HepG2 (cell line): ENCODE results near the gene ETV6. TPM values are rescaled to one million over a fixed set of nuclear protein-coding genes. Genes with fewer than 3 reads are reported as not detected.
A peak's percentile ranks its signal among the peaks of the same experiment; 100 is the strongest.

Source experiments
- ATAC-seq: fragments of 200-7000 bp; cut with Tn5 transposase; 3 replicates; pipeline ENCODE4 v1.9.1; 2020; ENCODE audit warnings: mild to moderate bottlenecking, moderate library complexity
- BruUV-seq: library from RNA; stranded (reverse); fragments of 400-500 nt; replicated peaks from 2 replicates; lab custom pipeline; 2021; lab: Mats Ljungman, UMichigan
- CTCF ChIA-PET: fragments of 300-600 bp; formaldehyde crosslinking; extraction: SDS; loops from one replicate; lab custom pipeline; 2021; ENCODE audit warnings: low total read pairs, inconsistent platforms, low intra/inter-chr PET ratio; lab: Yijun Ruan, JAX
- POLR2A ChIA-PET: fragments of 350-600 bp; sonication (Branson Sonifier 250); formaldehyde crosslinking; loops from one replicate; lab custom pipeline; 2020; ENCODE audit warnings: antibody characterized with exemption, inconsistent platforms; lab: Yijun Ruan, JAX
- DNase-seq: peaks from one replicate; pipeline ENCODE4 v3.0.0-alpha.2; 2015; ENCODE audit warnings: low spot score
- FAIRE-seq: peaks from 3 replicates; lab custom pipeline; 2011; peaks lifted over from hg19 to GRCh38; lab: Jason Lieb, UNC
- H2AFZ ChIP-seq: one replicate; pipeline ENCODE4 v1.6.1; 2011; ENCODE audit warnings: low read length, inconsistent platforms
- H3K27ac ChIP-seq: fragments of 300-600 bp; 3 replicates; pipeline ENCODE4 v1.8.0; 2011; ENCODE audit warnings: mixed run types, mild to moderate bottlenecking, mixed read lengths, low read length, inconsistent platforms; ENCODE audit not compliant: insufficient read depth; ENCODE audit errors: extremely low read length
- H3K27me3 ChIP-seq, 2 experiments: fragments of 200-600 bp in 1 of 2; 2 replicates in 1 of 2; 3 replicates in 1 of 2; pipeline versions ENCODE4 v1.6.0 to v1.8.0; 2011; ENCODE audit warnings: low read length in 2 of 2, mild to moderate bottlenecking in 2 of 2, moderate library complexity in 2 of 2, inconsistent platforms in 1 of 2; ENCODE audit not compliant: insufficient read depth in 2 of 2, control insufficient read depth in 1 of 2
- H3K36me3 ChIP-seq, 2 experiments: fragments of 200-600 bp in 1 of 2; replicated peaks in 1 of 2; 2 replicates in 1 of 2; 3 replicates in 1 of 2; pipeline versions ENCODE4 v1.5.1 to v1.8.0; 2011; ENCODE audit warnings: low read length in 2 of 2, inconsistent platforms in 1 of 2; ENCODE audit not compliant: insufficient read depth in 2 of 2, control insufficient read depth in 1 of 2
- H3K4me1 ChIP-seq: 2 replicates; pipeline ENCODE4 v1.5.1; 2012; ENCODE audit warnings: low read length, inconsistent platforms; ENCODE audit not compliant: insufficient read depth
- H3K4me2 ChIP-seq: 2 replicates; pipeline ENCODE4 v1.6.0; 2011; ENCODE audit warnings: low read depth, low read length, inconsistent platforms
- H3K4me3 ChIP-seq, 3 experiments: fragments of 200-600 bp in 1 of 3; sonication (generic), shearing (Covaris generic) in 1 of 3; replicated peaks in 1 of 3; 2 replicates each; pipeline ENCODE4 v1.5.1; 2011 to 2016; ENCODE audit warnings: low read length in 3 of 3, inconsistent platforms in 2 of 3, low read depth in 2 of 3, mild to moderate bottlenecking in 2 of 3, control low read depth in 1 of 3, mixed read lengths in 1 of 3; ENCODE audit not compliant: insufficient read depth in 1 of 3
- H3K79me2 ChIP-seq: one replicate; pipeline ENCODE4 v1.6.1; 2011; ENCODE audit warnings: low read length, inconsistent platforms; ENCODE audit not compliant: insufficient read depth
- H3K9ac ChIP-seq: 2 replicates; pipeline ENCODE4 v1.6.0; 2011; ENCODE audit warnings: mild to moderate bottlenecking, low read depth, low read length, inconsistent platforms; ENCODE audit not compliant: insufficient read depth
- H3K9me3 ChIP-seq: 2 replicates; pipeline ENCODE4 v1.5.1; 2012; ENCODE audit warnings: mild to moderate bottlenecking, low read length
- H4K20me1 ChIP-seq: 2 replicates; pipeline ENCODE4 v1.6.0; 2011; ENCODE audit warnings: inconsistent platforms, mild to moderate bottlenecking, low read length, moderate library complexity; ENCODE audit not compliant: insufficient read depth
- HNF4A ChIP-seq: sonication (generic); formaldehyde crosslinking; IDR thresholded peaks from 2 replicates; pipeline ENCODE4 v1.4.0; 2020; ENCODE audit warnings: missing genetic modification reagents
- MLLT10 ChIP-seq: sonication (generic); formaldehyde crosslinking; IDR thresholded peaks from 2 replicates; pipeline ENCODE4 v1.4.0; 2020; ENCODE audit warnings: missing genetic modification reagents
- PITX1 ChIP-seq: sonication (generic); formaldehyde crosslinking; IDR thresholded peaks from 2 replicates; pipeline ENCODE4 v1.5.1; 2020; ENCODE audit warnings: mild to moderate bottlenecking, missing genetic modification reagents
- SOX5 ChIP-seq: IDR thresholded peaks from 2 replicates; pipeline ENCODE4 v1.6.1; 2016; ENCODE audit warnings: borderline replicate concordance
- SOX6 ChIP-seq, 2 experiments: fragments of 450-650 bp in 1 of 2; sonication (generic) in 1 of 2; formaldehyde crosslinking in 1 of 2; IDR thresholded peaks; 2 replicates each; pipeline versions ENCODE4 v1.4.0 to v1.6.1; 2017 to 2020; ENCODE audit warnings: antibody characterized with exemption in 1 of 2, mild to moderate bottlenecking in 1 of 2, missing genetic modification reagents in 1 of 2
- ZNF235 ChIP-seq: sonication (generic); formaldehyde crosslinking; IDR thresholded peaks from 2 replicates; pipeline ENCODE4 v1.8.1; 2023; ENCODE audit warnings: mild to moderate bottlenecking, missing genetic modification reagents, borderline replicate concordance
- ZNF543 ChIP-seq: sonication (generic); formaldehyde crosslinking; IDR thresholded peaks from 2 replicates; pipeline ENCODE4 v1.4.0; 2020; ENCODE audit warnings: mild to moderate bottlenecking, missing genetic modification reagents
- ZNF781 ChIP-seq: sonication (generic); formaldehyde crosslinking; IDR thresholded peaks from 2 replicates; pipeline ENCODE4 v1.5.1; 2020; ENCODE audit warnings: borderline replicate concordance, mild to moderate bottlenecking, missing genetic modification reagents; ENCODE audit errors: not compliant biosample characterization
- WGBS: methylation state at CpG from one replicate; pipeline ENCODE4 v1.1.6; 2017; ENCODE audit warnings: low lambda C conversion rate; 5-methylcytosine and 5-hydroxymethylcytosine counted together
- in situ Hi-C: cut with HindIII; loops from 2 replicates; pipeline ENCODE4 v1.10.0; 2017; ENCODE audit warnings: low pct_unique_long_range_greater_than_20kb; ENCODE audit not compliant: extremely low pct_ligation_motif_present
- intact Hi-C: fragments of 100-400 bp; cut with micrococcal nuclease; formaldehyde crosslinking; loops from one replicate; pipeline ENCODE4 v1.10.0; 2022; ENCODE audit not compliant: unreplicated experiment
- polyA plus RNA-seq, 8 experiments: library from polyadenylated mRNA; depleted of rRNA in 3 of 8; stranded (reverse) in 7 of 8; unstranded in 1 of 8; fragments of >200 nt; fragmentation: Illumina TruSeq in 4 of 8; extraction: Trizol in 4 of 8; gene quantifications; 2 replicates each; pipeline versions ENCODE4 v1.2.1 to v1.2.3, GENCODE V29; 2011 to 2016; ENCODE audit warnings: low read depth in 4 of 8, missing spikeins in 1 of 8, mixed read lengths in 1 of 8; ENCODE audit not compliant: insufficient read depth in 1 of 8
- total RNA-seq, 5 experiments: library from RNA; depleted of rRNA; stranded (reverse); fragments of >200 nt; fragmentation: Illumina TruSeq; extraction: Trizol; gene quantifications; 2 replicates each; pipeline ENCODE4 v1.2.3, GENCODE V29; 2016; ENCODE audit warnings: low read depth in 1 of 5
- TF ChIP-seq, protein P1 (sequence below): IDR thresholded peaks from 2 replicates; pipeline ENCODE4 v1.6.1; 2016; ENCODE audit warnings: mild to moderate bottlenecking

ETV6 gene
- total and polyA plus RNA-seq, 2 of the 13 experiments (the other 11 are each of a cell fraction or from before 2014, with no cell fraction given): 2.2 to 3.0 TPM

DNA sequence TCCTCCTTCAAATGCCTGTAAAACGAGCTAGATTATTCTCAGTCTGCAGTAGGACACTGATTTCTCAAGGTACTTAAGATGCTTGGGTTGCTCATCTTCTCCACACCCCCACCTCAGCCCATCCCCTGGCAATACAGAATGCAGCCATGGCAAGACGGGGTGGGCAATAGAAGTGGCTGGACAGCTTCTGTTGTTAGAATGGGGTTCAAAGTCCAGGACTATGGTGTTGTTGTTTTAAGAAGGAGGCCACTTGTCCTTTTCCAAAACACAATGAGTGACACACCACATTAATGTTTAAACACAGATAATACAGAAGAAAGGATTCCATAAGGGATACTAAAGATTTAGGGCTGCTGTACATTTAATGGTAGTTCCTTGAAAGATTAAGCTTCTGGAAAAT is 232.4 kb downstream of the ETV6 start (continued):
- TF ChIP-seq ZNF543 (CRISPR knock-in tag) (peak; percentile 67; the same call in 1 of the 2 replicates), SOX5 (CRISPR knock-in tag) (peak; percentile 79; the same call in 1 of the 2 replicates)
- TF ChIP-seq, protein P1, sequence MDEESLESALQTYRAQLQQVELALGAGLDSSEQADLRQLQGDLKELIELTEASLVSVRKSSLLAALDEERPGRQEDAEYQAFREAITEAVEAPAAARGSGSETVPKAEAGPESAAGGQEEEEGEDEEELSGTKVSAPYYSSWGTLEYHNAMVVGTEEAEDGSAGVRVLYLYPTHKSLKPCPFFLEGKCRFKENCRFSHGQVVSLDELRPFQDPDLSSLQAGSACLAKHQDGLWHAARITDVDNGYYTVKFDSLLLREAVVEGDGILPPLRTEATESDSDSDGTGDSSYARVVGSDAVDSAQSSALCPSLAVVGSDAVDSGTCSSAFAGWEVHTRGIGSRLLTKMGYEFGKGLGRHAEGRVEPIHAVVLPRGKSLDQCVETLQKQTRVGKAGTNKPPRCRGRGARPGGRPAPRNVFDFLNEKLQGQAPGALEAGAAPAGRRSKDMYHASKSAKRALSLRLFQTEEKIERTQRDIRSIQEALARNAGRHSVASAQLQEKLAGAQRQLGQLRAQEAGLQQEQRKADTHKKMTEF (CRISPR knock-in tag): no peak

DNA sequence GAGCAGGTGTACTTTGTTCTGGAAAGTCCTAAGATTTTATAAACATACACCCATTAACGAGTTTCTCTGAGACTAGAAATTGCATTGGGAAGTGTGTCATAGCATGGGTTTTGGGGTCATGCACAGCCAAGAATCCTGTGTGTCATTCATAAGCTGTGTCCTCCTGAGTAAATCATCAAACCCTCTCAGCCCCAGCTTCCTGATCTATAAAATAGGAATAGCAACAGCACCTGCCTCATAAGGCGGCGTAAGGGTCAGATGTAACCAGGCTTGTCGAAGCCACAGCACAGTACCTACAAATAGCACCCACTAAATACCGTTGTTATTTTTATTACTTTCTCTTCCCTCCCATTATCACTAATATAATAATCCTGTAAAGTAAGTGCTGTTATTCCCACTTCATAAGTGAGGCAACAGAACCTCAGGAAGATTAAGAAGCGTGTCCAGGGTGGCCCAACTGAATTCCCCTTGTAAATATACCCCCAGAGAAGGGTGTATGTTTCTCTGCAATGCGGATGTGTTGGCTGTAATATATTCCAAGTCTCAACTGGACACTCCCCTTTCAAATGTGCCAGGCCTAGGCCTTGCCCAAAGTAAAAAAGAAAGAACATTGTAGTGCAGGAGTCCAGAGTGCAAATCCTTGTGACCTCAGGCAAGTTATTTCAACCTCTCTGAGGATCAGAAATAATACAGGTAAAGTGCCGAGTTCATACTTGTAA is 233.0 kb downstream of the ETV6 start:
- FAIRE-seq (no peak), ATAC-seq (no peak), DNase-seq (no peak)
- POLR2A ChIA-PET: no interaction called here
- Histone ChIP-seq H3K4me3 (no peak overlapping the region), H3K27ac (peak overlapping the region; percentile 7), H3K27me3 (no peaks in the 10 kb centered on the region), H3K36me3 (no peaks in the 10 kb centered on the region), H3K4me2 (peak overlapping the region; percentile 29; the same call in 1 of the 2 replicates), H4K20me1 (no peaks in the 10 kb centered on the region), H3K9ac (no peak overlapping the region), H3K9me3 (no peaks in the 10 kb centered on the region), H3K4me1 (peaks cover 70% of the 10 kb centered on the region), H2AFZ (no peak overlapping the region), H3K79me2 (no peaks in the 10 kb centered on the region)
- WGBS: 84% methylated on average over 8 of the region's 8 CpGs
- intact Hi-C loops: no loop called here
- in situ Hi-C loops: no loop called here
- TF ChIP-seq SOX6 (IDR thresholded peaks at IDR 0.05) (no peak), SOX6 (CRISPR knock-in tag; IDR thresholded peaks at IDR 0.05) (peak; percentile 4; the same call in 1 of the 2 replicates), PITX1 (CRISPR knock-in tag) (no peak), ZNF235 (CRISPR knock-in tag) (no peak), MLLT10 (CRISPR knock-in tag) (no peak), ZNF781 (no peak), HNF4A (CRISPR knock-in tag) (peak; percentile 12; the same call in 1 of the 2 replicates)
- CTCF ChIA-PET: no interaction called here
- no TSS peak for BruUV-seq
